ENCODE results near the gene MOCS3.

GRCh38 chr20:50975701-50976330, 17.2 kb downstream of the MOCS3 start:
- TF ChIP-seq CTCF (IDR thresholded peaks at IDR 0.05) (no peak), POLR2AphosphoS5 (IDR thresholded peaks at IDR 0.05; ENCODE audit: low read depth, low read length) (no peak), SIN3A (IDR thresholded peaks at IDR 0.05; ENCODE audit: borderline replicate concordance, insufficient read depth, low read depth, low read length) (no peak)

Data from Panc1 (cell line).